OCI-LY7 (cell line): ENCODE measurements around the gene TMEM151A.

ENCODE experiments used
- EZH2phosphoT487 ChIP-seq: fragments of 200-600 bp; sonication (generic); IDR thresholded peaks from 2 replicates; pipeline ENCODE4 v1.6.1; 2018; ENCODE audit warnings: low read depth, borderline replicate concordance, mild to moderate bottlenecking, mixed run types, antibody characterized with exemption, low read length, moderate library complexity, mixed read lengths
- TF ChIP-seq, protein P1 (sequence below): fragments of 200-600 bp; sonication (generic); conservative IDR thresholded peaks from 2 replicates; pipeline ENCODE4 v1.5.1; 2014; ENCODE audit warnings: mild to moderate bottlenecking, antibody characterized with exemption, low read length, moderate library complexity, mixed read lengths

DNA sequence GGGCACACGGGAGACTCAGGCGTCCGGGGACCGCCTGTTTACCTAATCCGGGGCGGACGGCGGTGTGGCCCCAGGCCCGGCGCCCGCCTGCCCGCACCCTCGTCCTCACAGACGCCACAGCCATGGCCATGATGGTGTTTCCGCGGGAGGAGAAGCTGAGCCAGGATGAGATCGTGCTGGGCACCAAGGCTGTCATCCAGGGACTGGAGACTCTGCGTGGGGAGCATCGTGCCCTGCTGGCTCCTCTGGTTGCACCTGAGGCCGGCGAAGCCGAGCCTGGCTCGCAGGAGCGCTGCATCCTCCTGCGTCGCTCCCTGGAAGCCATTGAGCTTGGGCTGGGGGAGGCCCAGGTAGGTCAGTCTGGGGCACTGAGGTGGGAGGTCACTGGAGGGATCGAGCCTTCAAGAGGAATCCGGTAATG lies 33.2 kb upstream of the TMEM151A start:
- TF ChIP-seq, protein P1, sequence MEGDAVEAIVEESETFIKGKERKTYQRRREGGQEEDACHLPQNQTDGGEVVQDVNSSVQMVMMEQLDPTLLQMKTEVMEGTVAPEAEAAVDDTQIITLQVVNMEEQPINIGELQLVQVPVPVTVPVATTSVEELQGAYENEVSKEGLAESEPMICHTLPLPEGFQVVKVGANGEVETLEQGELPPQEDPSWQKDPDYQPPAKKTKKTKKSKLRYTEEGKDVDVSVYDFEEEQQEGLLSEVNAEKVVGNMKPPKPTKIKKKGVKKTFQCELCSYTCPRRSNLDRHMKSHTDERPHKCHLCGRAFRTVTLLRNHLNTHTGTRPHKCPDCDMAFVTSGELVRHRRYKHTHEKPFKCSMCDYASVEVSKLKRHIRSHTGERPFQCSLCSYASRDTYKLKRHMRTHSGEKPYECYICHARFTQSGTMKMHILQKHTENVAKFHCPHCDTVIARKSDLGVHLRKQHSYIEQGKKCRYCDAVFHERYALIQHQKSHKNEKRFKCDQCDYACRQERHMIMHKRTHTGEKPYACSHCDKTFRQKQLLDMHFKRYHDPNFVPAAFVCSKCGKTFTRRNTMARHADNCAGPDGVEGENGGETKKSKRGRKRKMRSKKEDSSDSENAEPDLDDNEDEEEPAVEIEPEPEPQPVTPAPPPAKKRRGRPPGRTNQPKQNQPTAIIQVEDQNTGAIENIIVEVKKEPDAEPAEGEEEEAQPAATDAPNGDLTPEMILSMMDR: peak; percentile 47; the same call in 1 of the 2 replicates
- no peak for TF ChIP-seq EZH2phosphoT487
